Right lobe of liver (tissue), 6 donors: ENCODE results near the gene SLC20A1. TPM values are rescaled to one million over a fixed set of nuclear protein-coding genes. Genes with fewer than 3 reads are reported as not detected.

Experiments
- ATAC-seq, 4 donors: fragments of 200-7000 bp; cut with Tn5 transposase; one replicate each; pipeline ENCODE4 v1.9.1; 2020; ENCODE audit warnings: mild to moderate bottlenecking in 4 of 4, moderate library complexity in 4 of 4
- DNase-seq, 3 donors: peaks; one replicate each; pipeline ENCODE4 v3.0.0-alpha.2; 2020
- H3K27ac ChIP-seq, 3 donors: fragments of 200-600 bp; one replicate each; pipeline ENCODE4 v1.8.0; 2022
- H3K27me3 ChIP-seq, 2 donors: fragments of 200-600 bp; one replicate each; pipeline ENCODE4 v1.8.0; 2022
- H3K36me3 ChIP-seq, 4 donors: fragments of 200-600 bp; sonication (generic) in 1 of 4; one replicate each; pipeline versions ENCODE4 v1.5.1 to v1.8.0; 2017 to 2022; ENCODE audit warnings: control low read depth in 1 of 4
- H3K4me1 ChIP-seq, 4 donors: fragments of 200-600 bp; sonication (generic) in 1 of 4; one replicate each; pipeline versions ENCODE4 v1.5.1 to v1.8.0; 2017 to 2022; ENCODE audit warnings: control low read depth in 1 of 4
- H3K4me3 ChIP-seq, 3 donors: fragments of 200-600 bp; one replicate each; pipeline ENCODE4 v1.8.0; 2022
- H3K9me3 ChIP-seq, 4 donors: fragments of 200-600 bp; sonication (generic) in 1 of 4; one replicate each; pipeline versions ENCODE4 v1.5.1 to v1.8.0; 2017 to 2022; ENCODE audit warnings: control low read depth in 1 of 4
- CTCF ChIP-seq, 4 donors: fragments of 200-600 bp in 3 of 4; fragments of 450-650 bp in 1 of 4; IDR thresholded peaks; one replicate each; pipeline versions ENCODE4 v1.5.1 to v1.8.0; 2016 to 2022; ENCODE audit warnings: antibody characterized with exemption in 4 of 4, mild to moderate bottlenecking in 2 of 4
- POLR2A ChIP-seq: fragments of 450-650 bp; IDR thresholded peaks from one replicate; pipeline ENCODE4 v1.6.1; 2017; ENCODE audit warnings: antibody characterized with exemption, mild to moderate bottlenecking
- WGBS: methylation state at CpG from one replicate; pipeline ENCODE4 v1.1.6; 2018; ENCODE audit warnings: low coverage, low lambda C conversion rate; ENCODE audit not compliant: insufficient coverage; ENCODE audit errors: missing lambda C conversion rate; 5-methylcytosine and 5-hydroxymethylcytosine counted together
- intact Hi-C, 2 donors: fragments of 100-400 bp; cut with DNase I; formaldehyde crosslinking; loops; one replicate each; pipeline versions ENCODE4 v1.11.2 to v1.14.1; 2022
- total RNA-seq, 6 experiments: library from RNA; depleted of rRNA in 2 of 6; stranded (reverse); fragments of >200 nt in 2 of 6; fragmentation: NEBNext Ultra II Directional in 3 of 6; extraction: Animal tissue kit (Norgen Biotek cat#: 25700) in 3 of 6; gene quantifications; one replicate each; pipeline versions ENCODE4 v1.1.0 to v1.2.4, GENCODE V29; 2016 to 2023
- donor health status: DM: no; HTN: yes; CAD: no.
- donor health status: DM: no; HTN: no; CAD: no.
- donor health status: DM: no; HTN: no; CAD: no.
- donor health status: DM: no; HTN: yes; CAD: no.
- donor health status: DM: no; HTN: yes; CAD: no.

Gene SLC20A1
- total RNA-seq, 6 experiments from 2014 or later, result 14.3 to 103 (median 26.8) TPM

DNA sequence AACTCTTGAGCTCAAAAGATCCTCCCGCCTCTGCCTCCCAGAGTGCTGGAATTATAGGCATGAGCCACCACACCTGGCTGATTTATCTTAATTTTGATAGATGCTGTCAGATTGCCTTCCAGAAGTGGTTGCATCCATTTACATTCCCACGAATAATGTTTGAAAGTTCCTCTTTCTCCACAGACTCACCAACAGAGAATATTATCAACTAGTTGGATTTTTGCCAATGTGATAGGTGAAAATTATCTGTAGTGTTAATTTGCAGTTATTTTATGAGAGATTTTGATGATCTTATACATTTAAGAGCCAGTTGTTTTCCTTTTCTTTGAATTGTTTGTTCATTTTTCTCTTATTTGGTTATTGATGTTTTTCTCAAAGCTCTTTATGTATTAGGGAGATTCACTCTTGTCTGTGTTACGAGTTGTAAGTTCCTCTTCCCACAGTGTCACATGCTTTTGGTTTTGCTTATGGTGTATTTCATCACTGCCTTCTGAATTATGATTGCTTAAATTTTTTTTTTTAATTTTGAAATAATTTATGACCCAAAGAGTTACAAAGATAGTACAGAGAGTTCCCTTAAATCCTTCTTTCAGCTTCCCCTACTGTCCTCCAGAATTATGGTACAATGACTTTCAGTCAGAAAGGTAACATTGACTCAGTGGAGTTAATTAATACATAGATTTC lies 54.4 kb downstream of the SLC20A1 start:
- WGBS, result 40% methylated on average over 3 of the region's 3 CpGs
- Histone ChIP-seq H3K36me3 (no peaks in the 10 kb centered on the region), H3K27me3 (no peaks in the 10 kb centered on the region), H3K9me3 (no peaks in the 10 kb centered on the region), H3K27ac (peak overlapping the region; percentile 46 to 55 (median 47)), H3K4me1 (no peaks in the 10 kb centered on the region), H3K4me3 (no peak overlapping the region)
- TF ChIP-seq POLR2A (no peak), CTCF (IDR thresholded peaks at IDR 0.05) (no peak)
- ATAC-seq, result peak; percentile 21 to 67 (median 48)
- intact Hi-C loops, result no loop called here
- no peak for DNase-seq

DNA sequence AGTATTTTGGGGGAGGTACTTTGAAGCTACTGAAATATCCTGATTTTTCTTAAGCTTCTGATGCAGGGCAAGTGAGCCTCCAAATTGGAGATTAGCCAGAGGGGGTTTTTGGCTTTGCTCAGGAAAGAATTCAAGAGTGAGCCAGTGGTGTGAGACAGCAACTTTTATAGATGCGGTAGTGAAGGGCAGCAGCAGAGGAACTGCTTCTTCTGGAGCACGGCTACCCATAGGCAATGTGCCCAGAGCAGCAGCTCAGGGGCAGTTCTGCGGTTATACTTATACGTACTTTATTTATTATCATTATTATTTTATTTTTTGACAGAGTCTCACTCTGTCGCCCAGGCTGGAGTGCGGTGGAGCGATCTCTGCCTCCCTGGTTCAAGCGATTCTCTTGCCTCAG lies 55.3 kb downstream of the SLC20A1 start:
- DNase-seq (peak in 1 of 3 donors; percentile 39), ATAC-seq (peak; percentile 47 to 77 (median 62))
- TF ChIP-seq CTCF (IDR thresholded peaks at IDR 0.05) (no peak), POLR2A (no peak)
- no peak overlapping the region for H3K4me3 ChIP-seq
- H3K4me1 ChIP-seq, result no peaks in the 10 kb centered on the region
- no peaks in the 10 kb centered on the region for H3K36me3 ChIP-seq
- H3K27ac ChIP-seq, result peak overlapping the region in 2 of 3 donors; percentile 1 to 54
- intact Hi-C loops, result no loop called here
- H3K9me3 ChIP-seq, result no peaks in the 10 kb centered on the region
- 61% methylated on average over 7 of the region's 8 CpGs for WGBS
- H3K27me3 ChIP-seq, result no peaks in the 10 kb centered on the region

GRCh38 chr2:112703684-112704083 lies 57.9 kb downstream of the SLC20A1 start:
- H3K27ac ChIP-seq, result no peak overlapping the region
- intact Hi-C loops, result no loop called here
- TF ChIP-seq CTCF (IDR thresholded peaks at IDR 0.05) (no peak), POLR2A (no peak)
- WGBS, result 59% methylated on average over 2 of the region's 2 CpGs
- no peaks in the 10 kb centered on the region for H3K36me3 ChIP-seq
- H3K9me3 ChIP-seq, result no peaks in the 10 kb centered on the region
- H3K4me3 ChIP-seq, result no peak overlapping the region
- no peak for ATAC-seq
- H3K27me3 ChIP-seq, result no peaks in the 10 kb centered on the region
- H3K4me1 ChIP-seq, result no peaks in the 10 kb centered on the region
- peak in 1 of 3 donors; percentile 14 for DNase-seq

DNA sequence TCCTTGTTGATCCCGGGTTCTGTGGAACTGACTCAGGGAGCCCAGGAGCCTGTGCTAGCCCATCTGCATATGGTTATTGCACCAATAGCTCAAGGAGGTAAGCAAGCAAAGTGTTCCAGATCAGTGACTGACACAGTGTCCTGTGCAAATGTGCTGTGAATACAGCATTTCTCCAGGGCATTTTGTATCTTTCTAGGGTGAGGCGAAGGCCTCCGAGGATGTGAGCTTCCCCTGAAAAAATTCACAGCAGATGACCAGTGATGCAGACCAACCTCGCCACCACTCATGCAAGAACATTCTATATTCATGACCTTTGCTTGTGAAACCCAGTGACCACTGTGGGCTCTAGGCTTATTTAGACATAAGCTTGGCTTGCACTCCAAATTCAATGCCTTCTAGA lies 59.8 kb downstream of the SLC20A1 start:
- Histone ChIP-seq H3K4me3 (no peak overlapping the region), H3K36me3 (no peaks in the 10 kb centered on the region), H3K27me3 (no peaks in the 10 kb centered on the region), H3K9me3 (no peaks in the 10 kb centered on the region), H3K4me1 (no peaks in the 10 kb centered on the region), H3K27ac (no peak overlapping the region)
- 88% methylated on average over 4 of the region's 4 CpGs for WGBS
- no peak for TF ChIP-seq CTCF (IDR thresholded peaks at IDR 0.05)
- no peak for TF ChIP-seq POLR2A
- peak in 1 of 3 donors; percentile 16 for DNase-seq
- intact Hi-C loops, result no loop called here
- ATAC-seq, result no peak
